ENCODE data around the gene RASA3. TPM values are rescaled to one million over a fixed set of nuclear protein-coding genes. Genes with fewer than 3 reads are reported as not detected.

The RASA3 gene
- polyA plus RNA-seq, 3 donors: 9.0 to 32.6 (median 16.6) TPM

GRCh38 chr13:113977976-113978375 is 154.4 kb downstream of the RASA3 start:
- H3K4me1 Mint-ChIP-seq: no peaks in the 10 kb centered on the region
- peaks cover 77 to 91% of the 10 kb centered on the region in 2 donors for H3K36me3 Mint-ChIP-seq
- peaks cover 83 to 84% of the 10 kb centered on the region in 2 donors for H3K36me3 ChIP-seq (replicated peaks in 1 of 2; ENCODE audit: control insufficient read depth in 1 of 2, insufficient read depth in 2 of 2, low read length in 2 of 2)
- no peak for DNase-seq
- no peaks in the 10 kb centered on the region for H3K4me1 ChIP-seq (ENCODE audit: control insufficient read depth in 1 of 2, insufficient read depth in 2 of 2, low read length in 2 of 2)
- H3K4me3 ChIP-seq (replicated peaks in 1 of 3; ENCODE audit: low read depth in 2 of 3, low read length in 3 of 3): no peak overlapping the region
- no peaks in the 10 kb centered on the region for H3K27me3 ChIP-seq (ENCODE audit: control insufficient read depth in 2 of 2, insufficient read depth in 2 of 2, low read length in 2 of 2)
- WGBS (ENCODE audit: insufficient coverage): 100% methylated on average over 4 of the region's 13 CpGs
- no peak overlapping the region for H2AFZ ChIP-seq (ENCODE audit: insufficient read depth, low read depth, low read length, poor library complexity, severe bottlenecking)
- H3K9me3 ChIP-seq (replicated peaks in 1 of 2; ENCODE audit: control insufficient read depth in 1 of 2, insufficient read depth in 1 of 2, low read length in 2 of 2): no peaks in the 10 kb centered on the region
- no peaks in the 10 kb centered on the region for H3K27me3 Mint-ChIP-seq (ENCODE audit: low read depth in 3 of 3)
- H3K4me3 Mint-ChIP-seq: no peak overlapping the region
- peaks cover 21% of the 10 kb centered on the region for H4K20me1 ChIP-seq (ENCODE audit: insufficient read depth, low read length)
- H3K27ac ChIP-seq (ENCODE audit: low read depth in 1 of 2, low read length in 2 of 2): no peak overlapping the region
- no peak for TF ChIP-seq CTCF (IDR thresholded peaks at IDR 0.05)
- peaks cover 0 to 5% (median 0%) of the 10 kb centered on the region in 7 donors for H3K9me3 Mint-ChIP-seq
- no peaks in the 10 kb centered on the region for H3K79me2 ChIP-seq (ENCODE audit: insufficient read depth, low read length)
- intact Hi-C loops (cut with micrococcal nuclease): no loop called here
- H3K9ac ChIP-seq (ENCODE audit: insufficient read depth, low read length, poor library complexity, severe bottlenecking): no peak overlapping the region
- H3K27ac Mint-ChIP-seq: peak overlapping the region in 2 of 7 donors; percentile 30 to 37
- no peak overlapping the region for H3K4me2 ChIP-seq (replicated peaks; ENCODE audit: extremely low read depth, low read length, poor library complexity, severe bottlenecking)

GRCh38 chr13:113976711-113977684 is 155.4 kb downstream of the RASA3 start:
- Mint-ChIP-seq H3K4me3 (no peak overlapping the region), H3K4me1 (no peaks in the 10 kb centered on the region), H3K36me3 (peaks cover 70 to 85% of the 10 kb centered on the region in 2 donors), H3K27me3 (ENCODE audit: low read depth in 3 of 3) (peaks cover 0 to 3% (median 0%) of the 10 kb centered on the region in 3 donors), H3K9me3 (peaks cover 0 to 5% (median 0%) of the 10 kb centered on the region in 7 donors), H3K27ac (peak overlapping the region in 1 of 7 donors; percentile 79)
- no peak for DNase-seq
- no peak for TF ChIP-seq CTCF (IDR thresholded peaks at IDR 0.05)
- Histone ChIP-seq H3K27ac (ENCODE audit: low read depth in 1 of 2, low read length in 2 of 2) (peak overlapping the region in 1 of 2 donors; percentile 36), H3K36me3 (replicated peaks in 1 of 2; ENCODE audit: control insufficient read depth in 1 of 2, insufficient read depth in 2 of 2, low read length in 2 of 2) (peaks cover 73 to 76% of the 10 kb centered on the region in 2 donors), H3K4me1 (ENCODE audit: control insufficient read depth in 1 of 2, insufficient read depth in 2 of 2, low read length in 2 of 2) (no peaks in the 10 kb centered on the region), H3K4me2 (replicated peaks; ENCODE audit: extremely low read depth, low read length, poor library complexity, severe bottlenecking) (no peak overlapping the region), H3K9me3 (replicated peaks in 1 of 2; ENCODE audit: control insufficient read depth in 1 of 2, insufficient read depth in 1 of 2, low read length in 2 of 2) (no peaks in the 10 kb centered on the region), H2AFZ (ENCODE audit: insufficient read depth, low read depth, low read length, poor library complexity, severe bottlenecking) (no peak overlapping the region), H3K27me3 (ENCODE audit: control insufficient read depth in 2 of 2, insufficient read depth in 2 of 2, low read length in 2 of 2) (no peaks in the 10 kb centered on the region), H3K9ac (ENCODE audit: insufficient read depth, low read length, poor library complexity, severe bottlenecking) (no peak overlapping the region), H3K79me2 (ENCODE audit: insufficient read depth, low read length) (no peaks in the 10 kb centered on the region), H3K4me3 (replicated peaks in 1 of 3; ENCODE audit: low read depth in 2 of 3, low read length in 3 of 3) (no peak overlapping the region), H4K20me1 (ENCODE audit: insufficient read depth, low read length) (peaks cover 23% of the 10 kb centered on the region)
- 91% methylated on average over 20 of the region's 21 CpGs for WGBS (ENCODE audit: insufficient coverage)
- intact Hi-C loops (cut with micrococcal nuclease): no loop called here
